DOHH2 (cell line): ENCODE data around the gene S100P.

Source experiments
- H3F3A ChIP-seq: fragments of 200-600 bp; sonication (generic), shearing (Covaris generic); 2 replicates; pipeline ENCODE4 v1.6.0; 2016; ENCODE audit warnings: antibody characterized with exemption, mild to moderate bottlenecking; ENCODE audit not compliant: control insufficient read depth, insufficient read depth
- H3K27ac ChIP-seq: fragments of 200-600 bp; sonication (generic); 2 replicates; pipeline ENCODE4 v1.5.1; 2014; ENCODE audit warnings: low read depth, mild to moderate bottlenecking, low read length, moderate library complexity
- H3K27me3 ChIP-seq: fragments of 200-600 bp; sonication (generic); 2 replicates; pipeline ENCODE4 v1.6.1; 2014; ENCODE audit warnings: mild to moderate bottlenecking, low read length, mixed read lengths; ENCODE audit not compliant: control insufficient read depth
- H3K36me3 ChIP-seq: fragments of 200-600 bp; sonication (generic); 2 replicates; pipeline ENCODE4 v1.6.1; 2014; ENCODE audit warnings: mild to moderate bottlenecking, low read length, moderate library complexity, mixed read lengths; ENCODE audit not compliant: control insufficient read depth
- H3K4me1 ChIP-seq: fragments of 200-600 bp; sonication (generic); 2 replicates; pipeline ENCODE4 v1.6.1; 2014; ENCODE audit warnings: mild to moderate bottlenecking, low read length, mixed read lengths; ENCODE audit not compliant: control insufficient read depth
- H3K4me2 ChIP-seq: fragments of 200-600 bp; sonication (generic); 2 replicates; pipeline ENCODE4 v1.6.0; 2014; ENCODE audit warnings: mild to moderate bottlenecking, low read length, moderate library complexity
- H3K4me3 ChIP-seq: fragments of 200-600 bp; sonication (generic); 2 replicates; pipeline ENCODE4 v1.5.1; 2014; ENCODE audit warnings: mild to moderate bottlenecking, low read length, mixed read lengths
- H3K79me2 ChIP-seq: fragments of 200-600 bp; sonication (generic); 2 replicates; pipeline ENCODE4 v1.6.1; 2014; ENCODE audit warnings: mild to moderate bottlenecking, low read length, mixed read lengths; ENCODE audit not compliant: control insufficient read depth
- H3K9me2 ChIP-seq: fragments of 200-600 bp; sonication (generic); replicated peaks from 2 replicates; pipeline ENCODE4 v1.6.1; 2014; ENCODE audit warnings: mild to moderate bottlenecking, low read length, mixed read lengths; ENCODE audit not compliant: control insufficient read depth
- H3K9me3 ChIP-seq: fragments of 200-600 bp; sonication (generic); 2 replicates; pipeline ENCODE4 v1.6.1; 2014; ENCODE audit warnings: antibody characterized with exemption, low read length, mixed read lengths; ENCODE audit not compliant: control insufficient read depth, insufficient read depth
- H4K20me1 ChIP-seq: fragments of 200-600 bp; sonication (generic); 2 replicates; pipeline ENCODE4 v1.6.0; 2014; ENCODE audit warnings: low read depth, mild to moderate bottlenecking, antibody characterized with exemption, low read length, moderate library complexity; ENCODE audit not compliant: control insufficient read depth, insufficient read depth
- CTCF ChIP-seq: fragments of 200-600 bp; sonication (generic); IDR thresholded peaks from one replicate; pipeline ENCODE4 v1.5.1; 2014; ENCODE audit warnings: antibody characterized with exemption, mild to moderate bottlenecking, low read depth, low read length; ENCODE audit not compliant: poor library complexity, severe bottlenecking
- EZH2phosphoT487 ChIP-seq: fragments of 200-600 bp; sonication (generic); IDR thresholded peaks from 2 replicates; pipeline ENCODE4 v1.6.1; 2017; ENCODE audit warnings: borderline replicate concordance, mild to moderate bottlenecking, antibody characterized with exemption, low read length, moderate library complexity, mixed read lengths

The S100P gene

GRCh38 chr4:6714954-6715353 is 21.3 kb downstream of the S100P start:
- Histone ChIP-seq H3F3A (peaks cover 3% of the 10 kb centered on the region; the same call in 1 of the 2 replicates), H3K9me2 (no peaks in the 10 kb centered on the region), H3K4me2 (no peak overlapping the region), H3K4me1 (peaks cover 27% of the 10 kb centered on the region), H3K79me2 (peaks cover 31% of the 10 kb centered on the region), H4K20me1 (peaks cover 8% of the 10 kb centered on the region; the same call in 1 of the 2 replicates), H3K4me3 (no peak overlapping the region; the same call in 1 of the 2 replicates), H3K27me3 (no peaks in the 10 kb centered on the region), H3K9me3 (peaks cover 6% of the 10 kb centered on the region; the same call in 1 of the 2 replicates), H3K27ac (no peak overlapping the region), H3K36me3 (peaks cover 17% of the 10 kb centered on the region)
- TF ChIP-seq EZH2phosphoT487: no peak
- no peak for TF ChIP-seq CTCF

DNA sequence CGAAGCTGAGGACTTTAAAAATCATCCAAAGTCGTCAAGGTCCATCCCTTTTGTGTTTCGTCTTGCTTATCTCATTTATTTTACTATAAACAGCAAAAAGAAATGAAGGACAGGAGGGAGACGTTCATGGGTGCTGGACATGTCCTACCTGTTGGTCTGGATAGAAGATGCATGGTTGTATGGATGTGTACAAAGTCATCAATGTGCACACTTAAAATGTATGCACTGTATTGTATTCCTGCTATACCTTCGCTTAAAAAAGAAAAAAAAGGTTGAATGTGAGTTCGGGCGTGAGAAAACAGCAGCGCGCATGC is 22.0 kb downstream of the S100P start:
- peaks cover 27% of the 10 kb centered on the region for H3K4me1 ChIP-seq
- H4K20me1 ChIP-seq: peaks cover 8% of the 10 kb centered on the region; the same call in 1 of the 2 replicates
- H3K4me3 ChIP-seq: peak overlapping the region; percentile 86
- no peak overlapping the region for H3K27ac ChIP-seq
- peaks cover 3% of the 10 kb centered on the region; the same call in 1 of the 2 replicates for H3F3A ChIP-seq
- H3K4me2 ChIP-seq: peak overlapping the region; percentile 78
- H3K9me3 ChIP-seq: peaks cover 1% of the 10 kb centered on the region; the same call in 1 of the 2 replicates
- peaks cover 17% of the 10 kb centered on the region for H3K36me3 ChIP-seq
- no peak for TF ChIP-seq CTCF
- TF ChIP-seq EZH2phosphoT487: no peak
- H3K9me2 ChIP-seq: no peaks in the 10 kb centered on the region
- H3K27me3 ChIP-seq: no peaks in the 10 kb centered on the region
- peaks cover 31% of the 10 kb centered on the region for H3K79me2 ChIP-seq

DNA sequence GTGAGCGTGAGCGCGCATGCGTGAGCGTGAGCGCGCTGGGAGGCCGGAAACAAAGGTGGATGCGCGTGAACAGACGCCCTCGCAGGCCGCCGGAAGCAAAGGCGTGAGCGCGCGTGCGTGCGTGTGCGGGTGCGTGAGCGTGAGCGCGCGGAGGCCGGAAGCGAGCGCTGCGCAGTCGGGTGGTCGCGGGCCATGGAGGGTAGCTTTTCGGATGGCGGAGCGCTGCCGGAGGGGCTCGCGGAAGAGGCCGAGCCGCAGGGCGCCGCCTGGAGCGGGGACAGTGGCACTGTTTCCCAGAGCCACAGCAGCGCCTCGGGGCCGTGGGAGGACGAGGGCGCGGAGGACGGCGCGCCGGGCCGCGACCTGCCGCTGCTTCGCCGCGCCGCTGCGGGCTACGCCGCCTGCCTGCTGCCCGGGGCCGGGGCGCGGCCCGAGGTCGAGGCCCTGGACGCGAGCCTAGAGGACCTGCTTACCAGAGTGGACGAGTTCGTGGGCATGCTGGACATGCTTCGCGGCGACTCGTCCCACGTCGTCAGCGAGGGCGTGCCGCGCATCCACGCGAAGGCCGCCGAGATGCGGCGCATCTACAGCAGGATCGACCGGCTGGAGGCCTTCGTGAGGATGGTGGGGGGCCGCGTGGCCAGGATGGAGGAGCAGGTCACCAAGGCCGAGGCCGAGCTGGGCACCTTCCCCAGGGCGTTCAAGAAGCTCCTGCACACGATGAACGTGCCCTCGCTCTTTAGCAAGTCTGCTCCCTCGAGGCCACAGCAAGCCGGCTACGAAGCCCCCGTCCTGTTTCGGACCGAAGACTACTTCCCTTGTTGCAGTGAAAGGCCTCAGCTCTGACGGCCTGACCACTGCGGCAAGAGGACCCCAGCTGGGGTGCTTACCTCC is 22.6 kb downstream of the S100P start, which contains the start of gene BLOC1S4:
BLOC1S4 (plus strand) TSS at position 157 of the 894 bp plus-strand sequence; CDS start at position 193, 36 bp downstream.
- TF ChIP-seq CTCF: no peak
- TF ChIP-seq EZH2phosphoT487: no peak
- H3K4me3 ChIP-seq: peak within 1 kb of the TSS; percentile 86
- H4K20me1 ChIP-seq: peaks cover 8% of the 10 kb centered on the region; the same call in 1 of the 2 replicates
- peak within 1 kb of the TSS; percentile 78 for H3K4me2 ChIP-seq
- H3K36me3 ChIP-seq: peaks cover 17% of the 10 kb centered on the region
- peaks cover 3% of the 10 kb centered on the region; the same call in 1 of the 2 replicates for H3F3A ChIP-seq
- no peaks in the 10 kb centered on the region for H3K27me3 ChIP-seq
- peaks cover 27% of the 10 kb centered on the region for H3K4me1 ChIP-seq
- no peaks in the 10 kb centered on the region for H3K9me2 ChIP-seq
- H3K27ac ChIP-seq: peak within 1 kb of the TSS; percentile 56
- peaks cover 31% of the 10 kb centered on the region for H3K79me2 ChIP-seq
- H3K9me3 ChIP-seq: no peaks in the 10 kb centered on the region
